ENCODE data around the gene KCNH6.

KCNH6 gene

GRCh38 chr17:63534816-63535455 is 11.8 kb downstream of the KCNH6 start:
- no peak for DNase-seq

GRCh38 chr17:63535640-63536039 is 12.5 kb downstream of the KCNH6 start:
- DNase-seq = no peak

- DNase-seq = no peak
Observed at GRCh38 chr17:63537001-63537400, 13.8 kb downstream of the KCNH6 start.

GRCh38 chr17:63537991-63538692 is 15.0 kb downstream of the KCNH6 start:
- no peak for DNase-seq

GRCh38 chr17:63538693-63539595 is 15.8 kb downstream of the KCNH6 start:
- DNase-seq = no peak

GRCh38 chr17:63540590-63540989 is 17.4 kb downstream of the KCNH6 start:
- no peak for DNase-seq

GRCh38 chr17:63542218-63542545 is 19.0 kb downstream of the KCNH6 start:
- no peak for DNase-seq

DNA sequence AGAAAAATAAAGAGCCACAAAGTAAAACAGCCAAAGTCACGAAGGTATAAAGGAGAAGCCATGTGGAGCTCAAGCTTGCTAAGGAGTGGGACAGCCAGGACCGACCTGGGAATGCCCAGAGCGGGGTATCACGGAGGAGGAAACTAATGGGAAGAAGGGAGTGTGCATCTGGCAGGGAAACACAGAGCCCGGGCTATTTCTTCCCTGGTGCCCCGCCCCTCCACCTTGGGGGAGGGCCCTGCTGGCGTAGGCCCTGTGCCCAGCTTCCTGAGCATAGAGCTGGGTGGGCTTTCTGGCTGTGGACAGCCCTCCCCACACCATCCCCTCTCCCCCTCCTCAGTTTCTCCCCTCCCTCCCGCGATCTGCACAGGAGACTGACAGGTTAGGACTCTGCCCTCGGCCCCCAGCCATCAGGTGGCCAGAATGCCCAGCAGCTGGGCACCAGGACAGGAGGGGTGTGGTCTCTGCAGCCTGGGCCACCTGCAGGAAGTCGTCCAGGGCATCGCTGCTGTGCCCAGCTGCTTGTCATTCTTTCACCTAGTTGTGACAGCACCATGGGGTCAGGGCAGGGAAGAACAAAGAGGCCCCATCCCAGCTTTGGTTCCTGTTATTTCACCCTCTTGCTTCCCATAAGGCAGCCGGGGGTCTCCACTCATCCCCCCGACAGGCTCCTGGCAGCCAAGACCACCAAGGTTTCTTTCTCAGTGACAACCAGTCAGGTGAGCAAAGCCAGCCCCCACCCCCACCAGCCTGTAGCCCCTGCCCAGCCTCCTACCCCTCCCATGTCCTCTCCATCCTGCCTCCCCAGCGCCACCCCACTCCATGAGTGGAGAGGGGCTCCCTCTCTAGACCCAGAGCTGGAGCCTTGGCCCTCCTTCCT is 20.0 kb downstream of the KCNH6 start:
- DNase-seq = no peak

GRCh38 chr17:63543822-63544420 is 20.8 kb downstream of the KCNH6 start:
- no peak for DNase-seq

- no peak for DNase-seq
Observed at GRCh38 chr17:63544467-63545301, 21.5 kb downstream of the KCNH6 start.

- DNase-seq = no peak
Observed at GRCh38 chr17:63546308-63547082, 23.3 kb downstream of the KCNH6 start.

GRCh38 chr17:63547083-63547523 is 23.9 kb downstream of the KCNH6 start:
- DNase-seq = no peak

GRCh38 chr17:63549289-63549945 is 26.3 kb downstream of the KCNH6 start:
- DNase-seq = no peak

GRCh38 chr17:63549946-63550816 is 27.0 kb downstream of the KCNH6 start, which contains the start of gene DCAF7:
Gene DCAF7, plus strand, starts transcription at chr17:63550477. Its CDS starts 201 bp downstream, at chr17:63550678.
- peak; percentile 99 for DNase-seq

- DNase-seq = peak; percentile 10
Observed at GRCh38 chr17:63550817-63551639, 27.9 kb downstream of the KCNH6 start.

- no peak for DNase-seq
Observed at GRCh38 chr17:63552211-63552610, 29.1 kb downstream of the KCNH6 start.

- DNase-seq = no peak
Observed at GRCh38 chr17:63555500-63556156, 32.5 kb downstream of the KCNH6 start.

Measured in CD4-positive, alpha-beta T cell treated with Interleukin-6 for 4 hours (primary cell).